NT2/D1 (cell line): Measurements from ENCODE around the gene SGCD.

ENCODE experiments used
- SUZ12 ChIP-seq: IDR thresholded peaks from 2 replicates; pipeline ENCODE4 v1.6.1; 2011; ENCODE audit not compliant: insufficient read length, insufficient read depth; ENCODE audit errors: extremely low read depth
- ZNF274 ChIP-seq: IDR thresholded peaks from 2 replicates; pipeline ENCODE4 v1.6.1; 2011; ENCODE audit warnings: mild to moderate bottlenecking, low read depth, low read length

DNA sequence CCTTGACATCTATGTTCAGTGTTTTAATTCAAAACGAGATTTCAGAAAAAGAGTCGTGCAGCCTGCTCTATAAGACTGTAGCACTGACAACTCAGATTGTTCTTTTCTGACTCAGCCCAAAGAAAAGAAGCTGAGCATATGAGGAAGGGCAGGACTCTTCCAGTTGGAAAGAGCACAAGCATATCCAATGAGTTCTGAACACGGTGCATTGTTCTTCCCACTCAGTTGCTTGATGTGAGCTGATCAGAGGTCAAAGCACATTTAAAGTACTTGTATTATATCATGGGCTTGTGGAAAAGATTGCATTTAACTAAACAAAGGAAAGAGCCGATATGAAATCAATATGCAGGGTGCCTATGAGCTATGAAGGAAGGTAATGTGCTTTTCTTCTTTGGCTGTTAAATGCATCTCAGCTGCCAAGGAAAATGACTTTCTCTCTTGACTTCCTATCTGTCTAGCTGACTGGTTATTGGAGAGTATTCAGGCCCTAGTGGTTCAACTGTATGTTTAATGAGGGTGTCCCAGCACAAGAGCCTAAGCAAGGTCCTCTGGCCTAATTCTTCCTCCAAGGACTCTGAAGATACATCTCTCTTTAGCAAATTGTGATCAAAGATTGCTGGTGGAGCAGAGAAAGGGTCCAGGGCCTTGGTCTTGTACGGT lies 296.5 kb downstream of the SGCD start:
- TF ChIP-seq SUZ12 (no peak), ZNF274 (no peak)
